HG03175 (cell line): ENCODE results near the gene MYOCD.
"Not testable (repeated sequence)": the region's sequence is repeated elsewhere in the genome, so short reads cannot be mapped to it uniquely, and the experiment has no call there.

ENCODE experiments used
- ATAC-seq: cut with Tn5 transposase; IDR thresholded peaks from one replicate; pipeline ENCODE4 v1.9.1; 2021; ENCODE audit warnings: mild to moderate bottlenecking, moderate library complexity; ENCODE audit not compliant: unreplicated experiment

The MYOCD gene, protein sequence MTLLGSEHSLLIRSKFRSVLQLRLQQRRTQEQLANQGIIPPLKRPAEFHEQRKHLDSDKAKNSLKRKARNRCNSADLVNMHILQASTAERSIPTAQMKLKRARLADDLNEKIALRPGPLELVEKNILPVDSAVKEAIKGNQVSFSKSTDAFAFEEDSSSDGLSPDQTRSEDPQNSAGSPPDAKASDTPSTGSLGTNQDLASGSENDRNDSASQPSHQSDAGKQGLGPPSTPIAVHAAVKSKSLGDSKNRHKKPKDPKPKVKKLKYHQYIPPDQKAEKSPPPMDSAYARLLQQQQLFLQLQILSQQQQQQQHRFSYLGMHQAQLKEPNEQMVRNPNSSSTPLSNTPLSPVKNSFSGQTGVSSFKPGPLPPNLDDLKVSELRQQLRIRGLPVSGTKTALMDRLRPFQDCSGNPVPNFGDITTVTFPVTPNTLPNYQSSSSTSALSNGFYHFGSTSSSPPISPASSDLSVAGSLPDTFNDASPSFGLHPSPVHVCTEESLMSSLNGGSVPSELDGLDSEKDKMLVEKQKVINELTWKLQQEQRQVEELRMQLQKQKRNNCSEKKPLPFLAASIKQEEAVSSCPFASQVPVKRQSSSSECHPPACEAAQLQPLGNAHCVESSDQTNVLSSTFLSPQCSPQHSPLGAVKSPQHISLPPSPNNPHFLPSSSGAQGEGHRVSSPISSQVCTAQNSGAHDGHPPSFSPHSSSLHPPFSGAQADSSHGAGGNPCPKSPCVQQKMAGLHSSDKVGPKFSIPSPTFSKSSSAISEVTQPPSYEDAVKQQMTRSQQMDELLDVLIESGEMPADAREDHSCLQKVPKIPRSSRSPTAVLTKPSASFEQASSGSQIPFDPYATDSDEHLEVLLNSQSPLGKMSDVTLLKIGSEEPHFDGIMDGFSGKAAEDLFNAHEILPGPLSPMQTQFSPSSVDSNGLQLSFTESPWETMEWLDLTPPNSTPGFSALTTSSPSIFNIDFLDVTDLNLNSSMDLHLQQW

DNA sequence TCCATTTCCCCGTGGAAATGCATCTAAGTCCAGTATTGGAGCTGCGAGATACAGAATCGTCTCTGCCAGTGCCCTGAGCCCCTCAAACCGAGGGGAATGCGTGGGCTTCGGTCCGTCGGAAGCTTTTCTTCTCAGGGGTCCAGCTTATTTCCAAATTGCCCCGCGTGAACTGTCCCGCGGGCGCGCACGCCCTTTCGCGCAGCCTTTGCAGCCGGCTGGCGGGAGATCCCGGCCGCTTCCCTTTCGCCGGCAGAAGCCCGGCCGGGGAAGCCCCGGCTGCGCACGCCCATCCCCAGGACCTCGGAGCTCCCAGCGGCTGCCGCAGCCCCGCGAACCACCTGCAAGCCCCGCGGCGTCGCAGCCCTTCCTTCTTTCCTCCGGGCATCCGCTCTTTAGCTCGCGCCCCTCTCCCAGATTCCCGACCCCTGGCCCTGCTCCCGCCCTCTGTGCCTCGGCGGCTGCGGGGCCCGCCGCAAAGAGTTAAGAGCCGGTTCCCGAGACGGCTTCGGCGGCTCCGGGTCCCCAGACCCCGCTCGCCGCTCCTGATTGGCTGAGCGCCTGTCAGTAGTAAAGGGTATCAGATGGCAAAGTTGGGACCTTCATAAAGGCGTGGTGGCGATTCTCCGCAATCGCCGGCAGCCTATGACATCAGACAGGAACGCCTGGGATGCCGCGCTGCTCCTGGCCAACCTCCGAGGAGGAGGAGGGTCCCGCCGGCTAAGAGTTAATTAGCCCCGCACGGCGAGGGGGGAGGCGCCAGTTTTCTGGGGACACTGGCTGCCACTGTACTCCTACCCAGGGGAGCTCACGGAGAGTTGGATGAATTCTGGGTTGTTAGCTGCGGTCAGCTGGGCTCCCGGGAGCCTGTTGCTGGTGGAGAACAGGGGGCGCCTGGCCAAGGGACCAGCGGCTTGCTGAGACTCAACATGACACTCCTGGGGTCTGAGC, at the start of gene MYOCD:
TSS of gene MYOCD (plus strand) at position 628 of the 948 bp plus-strand sequence. CDS start at position 927, 299 bp downstream.
- ATAC-seq: no peak

DNA sequence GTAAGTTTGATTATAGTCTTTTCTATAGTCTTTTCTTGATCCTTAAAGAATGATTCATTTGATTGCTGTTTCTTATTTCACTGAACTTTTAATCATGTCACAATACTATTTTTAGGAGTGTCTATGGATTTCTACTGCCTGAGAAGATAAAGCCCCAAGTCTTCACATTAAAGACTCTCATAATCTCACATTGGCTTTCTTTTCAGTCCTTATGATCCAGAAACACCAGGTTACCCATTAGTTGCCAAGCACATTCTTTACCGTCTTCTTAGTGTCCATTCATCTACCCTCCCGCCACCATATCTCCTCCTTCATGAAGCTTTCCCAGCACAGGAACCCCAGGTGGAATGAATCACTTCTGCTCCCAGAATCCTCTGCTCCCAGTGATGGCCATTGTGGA, 49.5 kb upstream of the MYOCD start:
- no peak for ATAC-seq

DNA sequence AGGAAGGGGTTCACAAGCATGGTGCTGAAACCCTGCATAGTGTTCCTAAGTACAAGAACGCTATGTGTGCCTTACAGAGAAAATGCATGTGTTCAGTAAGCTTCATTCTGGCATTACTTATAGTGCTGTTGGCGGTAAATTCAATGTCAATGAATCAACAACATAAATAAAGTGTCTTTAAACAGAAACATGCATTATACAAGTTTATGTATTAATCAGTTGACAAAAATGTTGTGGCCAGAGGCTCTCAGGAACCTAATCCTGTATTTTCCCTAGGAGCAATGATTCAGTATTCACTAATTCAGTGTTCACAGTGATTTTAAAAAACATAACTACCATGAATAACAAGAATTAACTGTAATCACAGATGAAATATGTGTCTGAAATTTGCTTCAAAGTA, 47.1 kb upstream of the MYOCD start:
- ATAC-seq: no peak

DNA sequence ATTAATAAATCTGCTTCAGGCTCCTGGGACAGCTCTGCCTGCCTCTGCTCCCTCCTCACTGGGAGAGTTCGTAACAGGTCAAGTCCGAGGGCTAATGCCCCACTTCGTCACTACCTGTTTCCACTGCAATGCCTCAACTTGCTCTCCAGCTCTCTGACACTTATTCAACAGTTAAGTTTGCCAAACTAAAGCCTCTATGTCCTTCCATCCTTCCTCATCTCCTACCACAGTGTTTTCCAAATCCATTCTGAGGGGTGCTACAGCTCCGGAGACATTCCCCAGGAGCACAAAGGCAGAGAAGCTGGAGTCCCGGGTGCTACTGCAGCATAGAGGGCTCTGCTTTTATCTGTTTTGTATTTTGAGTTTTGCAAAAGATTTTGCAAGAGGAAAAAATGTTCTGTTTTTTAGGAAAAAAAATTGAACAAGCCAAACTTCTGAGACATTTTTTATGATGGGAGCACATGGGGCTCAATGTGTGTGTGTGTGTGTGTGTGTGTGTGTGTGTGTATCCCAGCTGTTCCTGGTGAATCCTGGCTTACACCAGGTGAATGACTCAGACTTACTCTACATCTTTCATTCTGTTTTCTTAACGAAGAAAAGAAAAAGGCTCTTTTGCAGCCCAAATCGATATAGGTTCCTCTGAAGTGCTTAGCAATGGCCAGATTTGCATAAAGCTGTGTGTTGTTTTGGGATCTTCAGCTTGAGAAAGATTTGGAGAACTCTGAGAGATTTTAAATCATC, 46.1 kb upstream of the MYOCD start:
- ATAC-seq: no peak

DNA sequence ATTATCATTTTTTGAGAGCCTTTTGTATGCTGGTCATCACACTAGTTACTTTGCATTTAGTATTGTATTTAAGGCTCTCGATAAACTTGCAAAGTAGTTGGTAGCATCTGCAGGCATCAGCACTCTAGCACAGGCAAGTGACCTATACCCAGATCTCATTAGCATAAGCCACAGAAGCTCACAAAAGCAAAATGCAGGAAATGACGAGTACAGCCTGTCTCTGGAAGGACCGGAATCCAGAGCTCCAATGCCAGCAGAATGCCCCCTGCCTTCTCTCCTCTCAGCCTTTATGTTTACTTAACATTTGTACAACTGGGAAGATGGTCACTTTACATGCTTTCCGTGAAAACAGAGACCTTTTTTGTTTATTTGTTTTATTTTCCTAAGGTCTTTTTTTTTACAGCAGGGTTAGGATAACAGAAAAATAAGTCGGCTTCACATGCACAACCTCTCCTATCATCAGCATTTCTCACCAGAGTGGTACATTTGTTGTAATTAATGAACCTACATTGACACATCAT, 45.4 kb upstream of the MYOCD start:
- ATAC-seq: no peak

DNA sequence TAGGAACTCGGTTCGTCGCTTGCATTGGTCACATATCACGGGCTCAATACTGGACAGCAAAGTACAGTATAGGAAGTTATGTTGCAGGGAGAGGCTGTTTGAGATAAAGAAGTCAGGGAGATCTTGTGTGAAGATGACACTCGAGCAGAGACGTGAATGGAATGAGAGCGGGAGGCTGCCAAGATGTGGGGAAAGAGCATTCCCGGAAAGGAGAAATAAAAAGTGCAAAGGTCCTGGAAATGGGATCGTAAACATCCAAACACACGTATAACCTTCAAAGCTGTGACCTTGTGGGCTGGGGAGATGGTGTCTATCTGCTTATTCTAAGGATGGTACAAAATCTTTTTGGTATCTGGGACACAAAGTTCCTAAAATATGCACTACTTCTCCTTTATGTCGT, 43.0 kb upstream of the MYOCD start:
- no peak for ATAC-seq

DNA sequence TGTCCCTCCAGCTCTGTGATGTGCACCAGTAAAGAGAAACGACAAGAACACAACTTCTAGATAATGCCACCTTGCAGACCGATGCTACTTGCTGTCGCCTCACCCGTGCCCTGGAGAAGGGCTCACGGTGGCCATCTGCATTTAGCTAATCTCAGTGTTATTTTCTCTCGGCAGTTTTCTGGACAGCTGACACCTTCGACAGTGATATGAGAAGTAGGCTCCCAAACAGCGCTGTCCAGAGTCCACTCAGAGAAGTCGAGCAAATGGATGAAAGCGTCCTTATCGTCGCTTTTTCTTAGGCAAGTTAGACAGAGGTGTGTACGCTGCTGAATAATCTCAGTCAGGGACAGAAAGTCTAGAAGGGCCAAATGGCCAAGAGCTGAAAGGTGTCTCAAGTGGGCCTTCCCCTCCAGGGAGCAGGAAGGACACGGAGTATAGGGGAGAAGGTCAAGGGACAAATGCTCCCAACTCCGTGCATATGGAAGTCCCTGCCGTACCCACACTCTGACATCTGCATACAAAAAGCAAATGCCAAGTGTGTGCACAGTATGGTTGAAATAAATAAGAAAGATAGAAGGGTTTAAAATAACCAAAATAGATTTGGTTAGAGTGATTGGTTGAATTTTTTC, 42.4 kb upstream of the MYOCD start:
- no peak for ATAC-seq

DNA sequence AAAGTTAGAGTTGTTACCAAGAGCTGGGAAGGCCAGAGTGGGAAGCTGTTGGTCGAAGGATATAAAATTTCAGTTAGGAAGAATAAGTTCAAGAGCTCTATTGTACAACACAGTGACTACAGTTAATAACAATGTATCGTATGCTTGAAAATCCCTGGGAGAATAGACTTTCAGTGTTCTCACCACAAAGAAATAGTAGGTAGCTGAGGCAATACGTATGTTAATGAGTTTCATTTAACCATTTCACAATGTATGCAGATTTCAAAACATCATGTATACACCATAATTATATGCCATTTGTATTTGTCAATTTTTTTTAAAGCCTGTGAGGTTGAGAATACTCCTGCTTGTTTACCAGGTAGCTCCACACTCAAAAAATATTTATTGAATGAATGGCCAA, 41.5 kb upstream of the MYOCD start:
- ATAC-seq: no peak

DNA sequence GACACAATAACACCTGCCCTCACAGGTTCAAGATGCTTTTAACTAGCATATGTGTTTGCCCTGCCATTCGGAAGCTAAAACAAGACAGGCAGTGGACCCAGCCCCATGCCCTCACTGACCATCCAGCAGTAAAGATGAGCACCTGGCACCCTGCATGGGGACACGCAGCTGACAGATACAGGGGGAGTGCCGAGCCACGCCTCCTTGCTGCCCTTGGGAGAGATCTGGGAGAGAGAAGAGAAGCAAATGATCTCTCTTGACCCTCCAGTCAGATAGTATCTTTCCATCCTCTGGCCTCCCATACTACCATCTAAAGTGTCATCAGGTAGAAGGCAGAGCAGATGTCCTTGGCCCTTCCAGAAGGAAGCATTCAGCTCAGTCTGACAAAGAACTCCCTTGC, 40.6 kb upstream of the MYOCD start:
- ATAC-seq: no peak

DNA sequence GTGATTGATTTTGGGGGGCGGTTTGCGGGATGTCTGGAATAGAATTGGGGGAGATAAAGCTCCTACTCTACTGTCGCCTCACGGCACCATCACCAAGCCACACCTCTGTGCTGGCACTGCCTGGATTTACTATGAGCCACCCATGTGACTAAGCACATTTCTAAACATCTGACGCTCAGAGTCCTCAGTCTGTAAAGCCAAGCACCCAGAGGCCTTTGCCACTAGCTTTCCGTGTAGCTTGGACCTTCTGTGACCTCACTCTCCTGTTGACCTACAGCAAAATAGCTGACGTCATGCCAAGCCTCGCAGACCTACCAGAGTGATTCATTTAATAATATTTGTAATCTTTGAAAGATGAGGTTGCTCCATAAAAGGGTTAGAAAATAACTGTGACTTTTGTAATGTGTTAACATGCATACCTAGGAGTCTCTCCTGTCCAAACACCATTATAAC, 38.5 kb upstream of the MYOCD start:
- no peak for ATAC-seq

DNA sequence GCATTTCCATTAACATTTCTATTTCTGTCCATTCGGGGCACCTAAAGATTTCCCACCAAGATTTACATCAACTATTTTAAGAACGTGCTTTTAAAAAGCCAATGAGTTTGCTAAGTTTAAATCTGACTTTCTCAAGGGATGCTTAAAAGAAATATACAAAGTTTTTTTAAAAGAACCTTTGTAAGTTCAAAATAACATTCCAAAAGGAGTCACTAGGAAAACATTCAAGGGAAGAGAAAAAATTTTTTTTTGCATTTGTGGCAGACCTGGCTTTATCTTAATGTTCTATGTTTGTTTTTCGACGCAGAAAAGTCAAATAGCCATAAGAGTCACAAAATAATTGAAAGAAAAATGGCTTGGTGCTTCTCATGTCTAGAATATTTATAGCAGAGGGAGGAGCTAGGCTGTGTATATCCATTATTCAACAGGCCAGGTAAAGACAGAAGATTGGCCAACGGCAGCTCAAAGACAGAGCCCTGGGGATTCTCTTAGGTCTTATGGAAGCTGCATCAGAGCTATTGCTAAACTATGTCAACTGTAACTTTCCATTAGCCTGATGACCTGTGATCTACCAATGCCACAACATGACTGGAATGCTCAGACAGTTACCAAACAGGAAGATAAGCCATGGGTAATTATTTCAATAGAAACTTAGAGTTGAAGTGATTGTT, 37.8 kb upstream of the MYOCD start:
- ATAC-seq: no peak

DNA sequence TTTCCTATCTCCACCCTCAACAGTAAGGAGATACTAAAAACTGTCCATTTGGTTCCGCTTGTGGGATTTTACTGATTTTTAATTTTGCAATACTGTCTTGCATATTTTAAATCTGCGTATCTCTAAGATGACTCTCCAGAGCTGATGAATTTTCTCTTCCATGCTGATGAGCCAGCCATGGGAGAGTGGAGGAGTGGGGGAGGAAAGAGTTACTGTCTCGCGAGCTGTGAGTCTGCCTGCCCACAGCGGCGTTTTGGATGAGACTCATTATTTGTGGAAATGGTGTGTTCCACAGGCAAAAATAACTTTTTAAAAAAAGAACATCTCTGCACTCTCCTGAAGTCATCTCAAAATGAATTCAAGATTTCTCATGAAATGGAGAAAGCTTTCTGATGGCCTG, 34.6 kb upstream of the MYOCD start:
- ATAC-seq: no peak

DNA sequence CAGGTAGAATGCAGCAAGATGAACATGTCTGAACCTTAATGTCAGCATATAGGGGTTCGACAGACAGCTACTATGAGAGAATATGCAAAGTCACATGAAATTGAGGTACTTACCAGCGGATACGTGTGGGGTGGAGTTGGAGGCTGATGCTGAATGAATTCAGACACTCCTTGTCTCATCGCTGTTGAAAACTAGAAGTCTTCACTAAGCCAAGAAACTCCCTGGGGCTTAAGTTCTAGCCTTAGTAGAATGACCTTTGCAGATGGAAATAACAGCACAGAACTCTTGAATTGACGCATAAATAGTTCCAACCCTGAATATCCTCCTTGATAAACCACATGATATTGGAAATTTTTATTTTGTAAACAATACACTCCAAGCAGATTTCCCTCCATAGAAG, 32.9 kb upstream of the MYOCD start:
- no peak for ATAC-seq

DNA sequence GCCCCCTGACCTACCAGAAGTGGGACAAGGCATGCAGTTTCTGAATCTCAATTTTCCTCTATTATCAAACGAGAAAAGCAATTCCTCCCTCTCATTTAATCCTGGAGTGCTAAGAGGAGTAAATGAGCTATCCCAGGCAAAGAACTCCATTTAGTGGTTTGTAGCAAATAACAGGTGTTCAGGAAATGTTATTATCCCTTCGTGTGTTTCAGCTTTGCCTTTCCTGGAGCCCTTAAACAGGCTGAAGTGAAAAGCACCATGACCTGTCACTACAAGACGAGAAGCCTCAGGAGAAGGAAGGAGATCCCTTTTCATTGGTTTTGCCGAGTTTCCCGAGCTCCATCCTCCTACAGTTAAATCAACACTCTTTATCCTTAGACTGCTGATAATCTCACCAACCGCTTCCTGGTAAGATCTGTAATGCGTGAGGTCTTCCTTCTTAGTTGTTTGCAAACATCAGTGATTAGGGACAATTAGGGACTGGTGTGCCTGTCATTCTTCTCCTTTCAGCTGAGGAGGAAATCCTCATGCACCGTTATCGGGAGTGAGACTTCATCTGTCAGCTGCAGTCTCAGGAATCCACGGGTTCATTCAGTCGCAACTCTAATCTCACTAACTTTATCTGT, 30.8 kb upstream of the MYOCD start:
- ATAC-seq: no peak

DNA sequence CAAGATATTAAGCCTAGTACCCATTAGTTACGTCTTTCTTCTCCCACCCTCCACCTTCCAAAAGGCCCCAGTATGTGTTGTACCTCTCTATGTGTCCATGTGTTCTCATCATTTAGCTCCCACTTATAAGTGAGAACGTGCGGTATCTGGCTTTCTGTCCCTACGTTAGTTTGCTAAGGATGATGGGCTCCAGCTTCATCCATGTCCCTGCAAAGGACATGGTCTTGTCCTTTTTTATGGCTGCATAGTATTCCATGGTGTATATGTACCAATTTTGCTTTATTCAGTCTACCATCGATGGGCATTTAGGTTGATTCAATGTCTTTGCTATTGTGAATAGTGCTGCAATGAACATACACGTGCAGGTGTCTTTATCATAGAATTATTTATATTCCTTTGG, 29.7 kb upstream of the MYOCD start:
- not testable (repeated sequence) for ATAC-seq

DNA sequence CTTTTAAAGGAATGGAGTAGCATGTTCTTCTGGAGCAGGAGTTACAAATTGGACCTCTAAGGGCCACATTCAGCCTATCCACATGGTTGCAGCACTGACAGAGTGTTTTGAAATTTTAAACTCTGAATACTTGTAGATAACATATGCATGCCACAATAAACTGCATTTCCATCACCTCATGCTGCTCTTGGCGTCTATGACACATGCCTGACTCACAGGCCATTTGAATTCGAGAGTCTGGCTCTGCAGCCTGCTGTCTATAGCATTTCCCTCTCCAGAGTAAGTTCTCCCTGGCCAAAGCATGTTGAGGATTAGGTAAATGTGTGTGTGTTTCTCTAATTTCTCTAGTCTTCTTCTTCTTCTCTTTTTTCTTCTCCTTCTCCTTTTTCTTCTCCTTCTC, 28.7 kb upstream of the MYOCD start:
- ATAC-seq: no peak

DNA sequence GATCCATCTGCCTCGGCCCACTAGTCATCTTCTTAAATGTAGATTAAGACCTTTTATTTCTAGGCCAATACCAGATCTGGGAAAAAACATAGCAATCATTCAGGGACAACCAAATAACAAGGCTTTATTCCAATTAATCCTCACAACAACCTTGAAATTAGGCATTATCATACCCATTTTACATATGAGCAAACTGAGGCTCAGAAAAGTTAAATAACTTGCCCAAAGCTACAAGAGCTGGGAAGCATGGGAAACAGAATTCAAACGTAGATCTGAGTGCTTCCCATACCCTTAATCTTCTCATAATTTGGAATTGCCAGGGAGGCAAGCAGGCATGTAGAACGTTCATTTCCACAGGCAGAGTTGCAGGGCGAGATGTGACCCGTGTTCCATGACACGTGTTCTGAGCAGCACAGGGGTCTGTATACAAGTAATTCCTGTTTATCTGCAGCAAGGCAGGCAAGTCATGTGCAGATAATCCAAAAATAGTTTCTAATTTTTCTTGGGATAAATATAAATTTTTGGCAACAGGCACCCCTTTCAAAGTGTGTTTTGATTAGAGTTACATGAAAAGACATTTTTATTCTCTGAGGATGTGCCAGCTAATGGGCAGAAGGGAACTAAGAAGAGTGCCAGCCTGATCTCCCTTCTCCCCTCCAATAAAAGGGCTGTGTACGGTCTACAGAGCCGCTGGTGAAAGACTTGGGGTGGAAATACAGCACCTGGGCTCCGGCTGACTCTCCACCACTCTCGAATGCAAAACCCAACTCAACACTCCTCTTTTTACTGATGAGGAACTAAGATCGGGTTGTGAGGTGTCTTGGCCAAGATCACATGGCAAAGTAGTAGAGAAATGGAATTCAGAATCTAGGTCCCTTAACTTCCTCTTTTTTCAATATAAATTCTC, 27.7 kb upstream of the MYOCD start:
- ATAC-seq: no peak
